GM19372 (cell line): ENCODE data around the gene CYTL1.
"Not testable (repeated sequence)": the region's sequence is repeated elsewhere in the genome, so short reads cannot be mapped to it uniquely, and the experiment has no call there.

ENCODE experiments used
- ATAC-seq: cut with Tn5 transposase; IDR thresholded peaks from one replicate; pipeline ENCODE4 v1.9.1; 2021; ENCODE audit warnings: mild to moderate bottlenecking, low read depth, moderate library complexity; ENCODE audit not compliant: unreplicated experiment

Gene CYTL1

GRCh38 chr4:5034206-5034605, 14.9 kb upstream of the CYTL1 start:
- no peak for ATAC-seq

- ATAC-seq = no peak
Observed at GRCh38 chr4:5033281-5033841, 14.1 kb upstream of the CYTL1 start.

- ATAC-seq = no peak
Observed at GRCh38 chr4:5032813-5033212, 13.6 kb upstream of the CYTL1 start.

- ATAC-seq = no peak
Observed at GRCh38 chr4:5030927-5031326, 11.7 kb upstream of the CYTL1 start.

- no peak for ATAC-seq
Observed at GRCh38 chr4:5030221-5030620, 11.0 kb upstream of the CYTL1 start.

GRCh38 chr4:5029447-5029846, 10.2 kb upstream of the CYTL1 start:
- no peak for ATAC-seq

GRCh38 chr4:5028480-5028879, 9.2 kb upstream of the CYTL1 start:
- ATAC-seq = no peak

GRCh38 chr4:5027346-5027745, 8.1 kb upstream of the CYTL1 start:
- no peak for ATAC-seq

GRCh38 chr4:5026371-5026770, 7.1 kb upstream of the CYTL1 start:
- ATAC-seq = no peak

GRCh38 chr4:5024673-5025072, 5.4 kb upstream of the CYTL1 start:
- ATAC-seq = no peak

GRCh38 chr4:5021546-5021945, 2.3 kb upstream of the CYTL1 start:
- no peak for ATAC-seq

GRCh38 chr4:5020341-5020740, 1.1 kb upstream of the CYTL1 start:
- no peak for ATAC-seq

- ATAC-seq = no peak
Observed at GRCh38 chr4:5019796-5020195, 538 bp upstream of the CYTL1 start.

- no peak for ATAC-seq
Observed at GRCh38 chr4:5018603-5019002, 655 bp downstream of the CYTL1 start.

GRCh38 chr4:5018096-5018495, 1.2 kb downstream of the CYTL1 start:
- ATAC-seq = no peak

GRCh38 chr4:5014007-5014682, 5.1 kb downstream of the CYTL1 start:
- no peak for ATAC-seq

- no peak for ATAC-seq
Observed at GRCh38 chr4:5012958-5013357, 6.3 kb downstream of the CYTL1 start.

- no peak for ATAC-seq
Observed at GRCh38 chr4:5012244-5012898, 6.9 kb downstream of the CYTL1 start.

- no peak for ATAC-seq
Observed at GRCh38 chr4:5010984-5011383, 8.3 kb downstream of the CYTL1 start.

- no peak for ATAC-seq
Observed at GRCh38 chr4:5009796-5010195, 9.5 kb downstream of the CYTL1 start.

GRCh38 chr4:5006932-5007331, 12.3 kb downstream of the CYTL1 start:
- not testable (repeated sequence) for ATAC-seq

GRCh38 chr4:5004496-5004895, 14.8 kb downstream of the CYTL1 start:
- no peak for ATAC-seq
